HCT116 (cell line): ENCODE measurements around the gene LRP1B. TPM values are rescaled to one million over a fixed set of nuclear protein-coding genes. Genes with fewer than 3 reads are reported as not detected.

Source experiments
- ATAC-seq: fragments of 200-7000 bp; cut with Tn5 transposase; 2 replicates; pipeline ENCODE4 v1.9.1; 2020; ENCODE audit warnings: mild to moderate bottlenecking, moderate library complexity
- BruUV-seq: library from RNA; stranded (reverse); fragments of 400-500 nt; replicated peaks from 2 replicates; lab custom pipeline; 2021; lab: Mats Ljungman, UMichigan
- CTCF ChIA-PET: fragments of 300-600 bp; sonication (Branson Sonifier 250); formaldehyde crosslinking; loops from one replicate; lab custom pipeline; 2021; ENCODE audit warnings: antibody characterized with exemption; lab: Charles Lee
- POLR2A ChIA-PET: fragments of 300-600, 350-600 bp; sonication (Branson Sonifier 250); formaldehyde crosslinking; loops from one replicate; lab custom pipeline; 2021; ENCODE audit warnings: antibody characterized with exemption; lab: Charles Lee
- RAD21 ChIA-PET, 2 experiments: fragments of 300-600 bp; sonication (Branson Sonifier 250); formaldehyde crosslinking; loops; one replicate each; lab custom pipeline; 2023; ENCODE audit warnings: low total read pairs in 2 of 2; ENCODE audit not compliant: uncharacterized antibody in 2 of 2, unreplicated experiment in 2 of 2, low non-redundant PET in 1 of 2; lab: Charles Lee
- DNase-seq: peaks from one replicate; pipeline ENCODE4 v3.0.0-alpha.2; 2010; ENCODE audit warnings: low read depth, low spot score
- H2AFZ ChIP-seq: fragments of 200-600 bp; shearing (Covaris generic), sonication (generic); 2 replicates; pipeline ENCODE4 v1.6.1; 2017; ENCODE audit warnings: low read depth, mixed run types, mixed read lengths, antibody characterized with exemption, low read length; ENCODE audit not compliant: poor library complexity, severe bottlenecking
- H3K27ac ChIP-seq: 2 replicates; pipeline ENCODE4 v1.5.1; 2012; ENCODE audit warnings: low read depth, low read length
- H3K27me3 ChIP-seq: fragments of 200-600 bp; sonication (generic); 2 replicates; pipeline ENCODE4 v1.6.1; 2016; ENCODE audit warnings: mixed run types, low read length, mixed read lengths; ENCODE audit not compliant: insufficient read depth
- H3K36me3 ChIP-seq, 2 experiments: fragments of 200-500 bp in 1 of 2; fragments of 200-600 bp in 1 of 2; sonication (Bioruptor generic) in 1 of 2; sonication (generic) in 1 of 2; 2 replicates each; pipeline versions ENCODE4 v1.5.1 to v1.6.1; 2014 to 2016; ENCODE audit warnings: low read length in 2 of 2, inconsistent platforms in 1 of 2, mixed read lengths in 1 of 2, mixed run types in 1 of 2; ENCODE audit not compliant: insufficient read depth in 2 of 2, control insufficient read depth in 1 of 2
- H3K4me1 ChIP-seq, 2 experiments: fragments of 200-600 bp in 1 of 2; sonication (generic) in 1 of 2; 2 replicates each; pipeline versions ENCODE4 v1.5.1 to v1.6.1; 2012 to 2017; ENCODE audit warnings: low read length in 2 of 2, inconsistent platforms in 1 of 2, mild to moderate bottlenecking in 1 of 2, mixed read lengths in 1 of 2, mixed run types in 1 of 2, moderate library complexity in 1 of 2; ENCODE audit not compliant: insufficient read depth in 2 of 2, control insufficient read depth in 1 of 2
- H3K4me2 ChIP-seq: fragments of 200-600 bp; sonication (generic); 2 replicates; pipeline ENCODE4 v1.6.1; 2017; ENCODE audit warnings: mixed run types, low read length, mixed read lengths
- H3K4me3 ChIP-seq, 2 experiments: fragments of 200-600 bp in 1 of 2; sonication (generic) in 1 of 2; replicated peaks in 1 of 2; 2 replicates each; pipeline ENCODE4 v1.5.1; 2011 to 2016; ENCODE audit warnings: low read length in 2 of 2, control low read depth in 1 of 2, low read depth in 1 of 2, mild to moderate bottlenecking in 1 of 2, mixed read lengths in 1 of 2, mixed run types in 1 of 2
- H3K79me2 ChIP-seq: fragments of 200-600 bp; sonication (generic); 2 replicates; pipeline ENCODE4 v1.6.1; 2017; ENCODE audit warnings: mild to moderate bottlenecking, mixed run types, low read length, moderate library complexity, mixed read lengths; ENCODE audit not compliant: insufficient read depth
- H3K9ac ChIP-seq: fragments of 200-600 bp; sonication (generic); 2 replicates; pipeline ENCODE4 v1.6.1; 2016; ENCODE audit warnings: low read length, mixed read lengths
- H3K9me2 ChIP-seq: fragments of 200-600 bp; sonication (generic), shearing (Covaris generic); 2 replicates; pipeline ENCODE4 v1.6.1; 2017; ENCODE audit warnings: mixed run types, mild to moderate bottlenecking, moderate library complexity; ENCODE audit not compliant: insufficient read depth
- H3K9me3 ChIP-seq, 2 experiments: fragments of 200-500 bp in 1 of 2; fragments of 200-600 bp in 1 of 2; sonication (Bioruptor generic) in 1 of 2; sonication (generic) in 1 of 2; 2 replicates each; pipeline ENCODE4 v1.6.1; 2014 to 2017; ENCODE audit warnings: low read length in 2 of 2, mixed read lengths in 2 of 2, inconsistent platforms in 1 of 2, low read depth in 1 of 2, mild to moderate bottlenecking in 1 of 2, mixed run types in 1 of 2, moderate library complexity in 1 of 2; ENCODE audit not compliant: control insufficient read depth in 1 of 2, insufficient read depth in 1 of 2
- H4K20me1 ChIP-seq: fragments of 200-600 bp; sonication (generic), shearing (Covaris generic); 2 replicates; pipeline ENCODE4 v1.6.1; 2017; ENCODE audit warnings: mixed run types, mild to moderate bottlenecking, moderate library complexity; ENCODE audit not compliant: insufficient read depth
- ATF3 ChIP-seq: IDR thresholded peaks from 2 replicates; pipeline ENCODE4 v1.6.1; 2012
- CEBPB ChIP-seq: IDR thresholded peaks from 2 replicates; pipeline ENCODE4 v1.6.1; 2012; ENCODE audit warnings: low read depth
- ELF1 ChIP-seq: IDR thresholded peaks from 2 replicates; pipeline ENCODE4 v1.6.1; 2012; ENCODE audit warnings: low read depth, borderline replicate concordance
- EZH2 ChIP-seq: fragments of 200-600 bp; sonication (generic); IDR thresholded peaks from 2 replicates; pipeline ENCODE4 v1.6.1; 2017; ENCODE audit warnings: antibody characterized with exemption, mixed run types
- EZH2phosphoT487 ChIP-seq: fragments of 200-600 bp; IDR thresholded peaks from 2 replicates; pipeline ENCODE4 v1.6.1; 2018; ENCODE audit warnings: antibody characterized with exemption, borderline replicate concordance
- JUND ChIP-seq: IDR thresholded peaks from 2 replicates; pipeline ENCODE4 v1.6.1; 2012
- POLR2A ChIP-seq: IDR thresholded peaks from 2 replicates; pipeline ENCODE4 v1.7.0; 2011; ENCODE audit warnings: borderline replicate concordance; ENCODE audit not compliant: insufficient read depth, insufficient read length; ENCODE audit errors: extremely low read depth
- POLR2AphosphoS5 ChIP-seq: IDR thresholded peaks from 2 replicates; pipeline ENCODE4 v1.6.1; 2011; ENCODE audit warnings: mild to moderate bottlenecking, low read depth, low read length, moderate library complexity
- RAD21 ChIP-seq: IDR thresholded peaks from 2 replicates; pipeline ENCODE4 v1.6.1; 2012; ENCODE audit warnings: low read depth, mild to moderate bottlenecking
- REST ChIP-seq: IDR thresholded peaks from 2 replicates; pipeline ENCODE4 v1.6.1; 2012; ENCODE audit warnings: low read depth
- SRF ChIP-seq: IDR thresholded peaks from 2 replicates; pipeline ENCODE4 v1.6.1; 2012; ENCODE audit warnings: low read depth
- TCF7L2 ChIP-seq: IDR thresholded peaks from 2 replicates; pipeline ENCODE4 v1.7.0; 2011; ENCODE audit warnings: borderline replicate concordance, inconsistent platforms; ENCODE audit not compliant: insufficient read depth, insufficient read length; ENCODE audit errors: extremely low read depth
- YY1 ChIP-seq: IDR thresholded peaks from 2 replicates; pipeline ENCODE4 v1.6.1; 2011; ENCODE audit warnings: low read length, low read depth, moderate library complexity, mild to moderate bottlenecking; ENCODE audit not compliant: insufficient replicate concordance; ENCODE audit errors: extremely low read depth
- ZFX ChIP-seq: fragments of 450-650 bp; IDR thresholded peaks from 2 replicates; pipeline ENCODE4 v1.6.1; 2017
- ZNF274 ChIP-seq: fragments of 200-500 bp; sonication (Bioruptor generic); IDR thresholded peaks from 2 replicates; pipeline ENCODE4 v1.6.1; 2014; ENCODE audit warnings: mild to moderate bottlenecking, low read depth, low read length, inconsistent platforms
- intact Hi-C: fragments of 100-400 bp; cut with micrococcal nuclease; formaldehyde crosslinking; loops from 2 replicates; pipeline ENCODE4 v1.10.0; 2022
- total RNA-seq: library from RNA; stranded (reverse); gene quantifications from one replicate; pipeline ENCODE4 v1.2.1, GENCODE V29; 2021; ENCODE audit not compliant: unreplicated experiment

Gene LRP1B
- total RNA-seq, 1 experiment from 2014 or later: 0.34 TPM

GRCh38 chr2:141968433-141968832 lies 162.4 kb downstream of the LRP1B start:
- H3K79me2 ChIP-seq: no peaks in the 10 kb centered on the region
- ATAC-seq: no peak
- TF ChIP-seq RAD21 (no peak), ELF1 (0 out of 2 replicates have a peak, but pooled peaks have one; percentile 5)
- no peak overlapping the region for H2AFZ ChIP-seq
- no peaks in the 10 kb centered on the region for H3K9me2 ChIP-seq
- ChIA-PET CTCF (no interaction called here), POLR2A (no interaction called here), RAD21 (no interaction called here)
- no peaks in the 10 kb centered on the region for H3K4me1 ChIP-seq
- H3K9me3 ChIP-seq: no peaks in the 10 kb centered on the region
- no peak overlapping the region for H3K27ac ChIP-seq
- no peak for DNase-seq
- no peak overlapping the region for H3K4me3 ChIP-seq
- intact Hi-C loops: no loop called here
- BruUV-seq: no TSS peak
- no peak overlapping the region for H3K4me2 ChIP-seq
- no peaks in the 10 kb centered on the region for H3K27me3 ChIP-seq
- H3K36me3 ChIP-seq: no peaks in the 10 kb centered on the region
- no peak overlapping the region for H3K9ac ChIP-seq
- H4K20me1 ChIP-seq: no peaks in the 10 kb centered on the region

- POLR2A ChIA-PET: no interaction called here
Observed at GRCh38 chr2:141967980-141968379, 162.8 kb downstream of the LRP1B start.

More at GRCh38 chr2:141967980-141968379, 162.8 kb downstream of the LRP1B start:
- ATAC-seq (no peak), DNase-seq (no peak)
- no peaks in the 10 kb centered on the region for H3K9me3 ChIP-seq
- no peaks in the 10 kb centered on the region for H3K27me3 ChIP-seq
- no peaks in the 10 kb centered on the region for H4K20me1 ChIP-seq
- CTCF ChIA-PET: no interaction called here
- H3K4me2 ChIP-seq: no peak overlapping the region
- BruUV-seq: no TSS peak
- intact Hi-C loops: no loop called here
- H3K9ac ChIP-seq: no peak overlapping the region
- no peak overlapping the region for H2AFZ ChIP-seq
- no peak for TF ChIP-seq ZFX
- no peak for TF ChIP-seq REST
- TF ChIP-seq SRF: no peak
- no peak for TF ChIP-seq ATF3
- no peak for TF ChIP-seq ZNF274
- no peak for TF ChIP-seq JUND
- no peak for TF ChIP-seq EZH2phosphoT487
- TF ChIP-seq POLR2AphosphoS5: no peak
- TF ChIP-seq POLR2A: no peak
- no peak for TF ChIP-seq CEBPB
- no peak for TF ChIP-seq YY1
- TF ChIP-seq TCF7L2: no peak
- TF ChIP-seq EZH2: no peak
- RAD21 ChIA-PET: no interaction called here
- no peaks in the 10 kb centered on the region for H3K79me2 ChIP-seq
- no peak overlapping the region for H3K4me3 ChIP-seq
- H3K36me3 ChIP-seq: no peaks in the 10 kb centered on the region
- no peaks in the 10 kb centered on the region for H3K4me1 ChIP-seq
- no peaks in the 10 kb centered on the region for H3K9me2 ChIP-seq
- H3K27ac ChIP-seq: no peak overlapping the region
